Suprapubic skin (tissue), 4 donors: ENCODE data around the gene SEMA3F. TPM values are rescaled to one million over a fixed set of nuclear protein-coding genes. Genes with fewer than 3 reads are reported as not detected.

Experiments
- DNase-seq, 2 donors: peaks; one replicate each; pipeline ENCODE4 v3.0.0-alpha.2; 2019; ENCODE audit warnings: low spot score in 2 of 2
- H3K27ac ChIP-seq: fragments of 200-600 bp; sonication (generic); one replicate; pipeline ENCODE4 v1.5.1; 2019
- H3K27me3 ChIP-seq: fragments of 200-600 bp; sonication (generic); one replicate; pipeline ENCODE4 v1.5.1; 2019
- H3K36me3 ChIP-seq: fragments of 200-600 bp; sonication (generic); one replicate; pipeline ENCODE4 v1.5.1; 2019
- H3K4me1 ChIP-seq: fragments of 200-600 bp; sonication (generic); one replicate; pipeline ENCODE4 v1.5.1; 2019
- H3K4me3 ChIP-seq: fragments of 200-600 bp; sonication (generic); one replicate; pipeline ENCODE4 v1.5.1; 2019; ENCODE audit warnings: mild to moderate bottlenecking
- H3K9me3 ChIP-seq: fragments of 200-600 bp; sonication (generic); one replicate; pipeline ENCODE4 v1.5.1; 2019
- EP300 ChIP-seq: sonication (generic); formaldehyde crosslinking; IDR thresholded peaks from one replicate; pipeline ENCODE4 v1.6.1; 2017; ENCODE audit warnings: antibody characterized with exemption
- POLR2A ChIP-seq, 2 donors: fragments of 450-650 bp; IDR thresholded peaks; one replicate each; pipeline ENCODE4 v1.6.1; 2017; ENCODE audit warnings: antibody characterized with exemption in 2 of 2, mild to moderate bottlenecking in 2 of 2, moderate library complexity in 2 of 2
- POLR2AphosphoS5 ChIP-seq, 3 donors: sonication (generic); formaldehyde crosslinking; IDR thresholded peaks; one replicate each; pipeline ENCODE4 v1.6.1; 2017; ENCODE audit warnings: antibody characterized with exemption in 3 of 3
- WGBS: methylation state at CpG from one replicate; pipeline ENCODE4 v1.1.5; 2018; 5-methylcytosine and 5-hydroxymethylcytosine counted together
- total RNA-seq, 4 donors: library from RNA; depleted of rRNA; stranded (reverse); fragments of >200 nt; gene quantifications; one replicate each; pipeline ENCODE4 v1.1.0, GENCODE V29; 2016
- TF ChIP-seq, protein P1 (sequence below), 2 donors: fragments of 200-600 bp in 1 of 2; fragments of 450-650 bp in 1 of 2; sonication (generic) in 1 of 2; IDR thresholded peaks; one replicate each; pipeline ENCODE4 v1.5.1; 2016 to 2019; ENCODE audit warnings: antibody characterized with exemption in 2 of 2, mild to moderate bottlenecking in 1 of 2, moderate library complexity in 1 of 2

The SEMA3F gene
- total RNA-seq, 4 donors from 2014 or later = 123 to 188 (median 130) TPM

DNA sequence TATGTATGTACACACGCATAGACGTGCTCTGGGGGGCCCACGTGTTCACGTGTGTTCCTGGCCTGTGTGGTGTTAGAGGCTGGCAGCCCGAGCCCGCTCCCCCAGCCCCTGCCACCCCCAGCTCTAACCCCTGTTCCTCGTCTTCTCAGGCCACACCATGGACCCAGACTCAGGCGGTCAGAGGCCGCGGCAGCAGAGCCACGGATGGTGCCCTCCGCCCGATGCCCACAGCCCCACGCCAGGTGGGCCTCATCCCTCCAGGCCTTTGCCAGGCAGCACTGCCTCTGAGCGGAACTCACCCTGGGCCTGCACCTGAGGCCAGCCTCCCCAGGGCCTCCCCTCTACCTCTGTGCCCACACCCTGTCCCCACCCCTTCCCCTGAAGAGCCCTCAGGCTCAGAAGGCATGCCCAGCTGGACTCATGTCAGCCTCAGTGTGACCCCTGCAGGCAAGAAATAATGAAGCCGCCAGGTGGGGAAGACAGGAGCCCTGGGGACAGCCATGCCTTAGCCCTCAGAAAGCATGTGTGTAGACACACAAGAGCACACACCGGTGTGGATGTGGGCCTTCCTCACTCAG, 19.9 kb downstream of the SEMA3F start:
- WGBS = 90% methylated on average over 7 of the region's 17 CpGs
- H3K9me3 ChIP-seq = no peaks in the 10 kb centered on the region
- H3K27ac ChIP-seq = no peak overlapping the region
- DNase-seq = no peak
- H3K4me1 ChIP-seq = peaks cover 39% of the 10 kb centered on the region
- TF ChIP-seq, protein P1, sequence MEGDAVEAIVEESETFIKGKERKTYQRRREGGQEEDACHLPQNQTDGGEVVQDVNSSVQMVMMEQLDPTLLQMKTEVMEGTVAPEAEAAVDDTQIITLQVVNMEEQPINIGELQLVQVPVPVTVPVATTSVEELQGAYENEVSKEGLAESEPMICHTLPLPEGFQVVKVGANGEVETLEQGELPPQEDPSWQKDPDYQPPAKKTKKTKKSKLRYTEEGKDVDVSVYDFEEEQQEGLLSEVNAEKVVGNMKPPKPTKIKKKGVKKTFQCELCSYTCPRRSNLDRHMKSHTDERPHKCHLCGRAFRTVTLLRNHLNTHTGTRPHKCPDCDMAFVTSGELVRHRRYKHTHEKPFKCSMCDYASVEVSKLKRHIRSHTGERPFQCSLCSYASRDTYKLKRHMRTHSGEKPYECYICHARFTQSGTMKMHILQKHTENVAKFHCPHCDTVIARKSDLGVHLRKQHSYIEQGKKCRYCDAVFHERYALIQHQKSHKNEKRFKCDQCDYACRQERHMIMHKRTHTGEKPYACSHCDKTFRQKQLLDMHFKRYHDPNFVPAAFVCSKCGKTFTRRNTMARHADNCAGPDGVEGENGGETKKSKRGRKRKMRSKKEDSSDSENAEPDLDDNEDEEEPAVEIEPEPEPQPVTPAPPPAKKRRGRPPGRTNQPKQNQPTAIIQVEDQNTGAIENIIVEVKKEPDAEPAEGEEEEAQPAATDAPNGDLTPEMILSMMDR (IDR thresholded peaks at IDR 0.05) = no peak
- TF ChIP-seq EP300 = no peak
- TF ChIP-seq POLR2AphosphoS5 (IDR thresholded peaks at IDR 0.05) = no peak
- no peak overlapping the region for H3K4me3 ChIP-seq
- peaks cover 44% of the 10 kb centered on the region for H3K36me3 ChIP-seq
- no peaks in the 10 kb centered on the region for H3K27me3 ChIP-seq

DNA sequence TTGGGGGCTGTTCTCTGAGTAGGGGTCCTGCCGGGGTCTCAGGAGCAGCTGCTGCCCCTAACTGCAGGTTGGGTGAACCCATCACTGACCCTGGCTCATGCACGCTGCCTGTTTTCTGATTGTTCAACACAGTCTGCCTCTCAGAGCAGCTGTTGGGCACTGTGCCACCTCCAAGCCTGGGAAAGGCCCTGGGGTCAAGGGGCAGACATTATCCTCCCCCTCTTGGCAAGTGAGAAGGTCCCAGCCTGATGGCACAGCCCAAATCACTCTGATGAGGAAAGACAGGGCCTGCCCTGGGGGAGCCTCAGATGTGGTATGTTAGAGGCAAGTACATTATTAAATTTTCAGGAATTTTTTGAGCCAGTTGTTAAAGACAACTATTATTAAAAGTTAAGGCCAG, 22.2 kb downstream of the SEMA3F start:
- DNase-seq = no peak
- Histone ChIP-seq H3K36me3 (peaks cover 59% of the 10 kb centered on the region), H3K9me3 (no peaks in the 10 kb centered on the region), H3K4me3 (no peak overlapping the region), H3K27me3 (no peaks in the 10 kb centered on the region), H3K27ac (no peak overlapping the region), H3K4me1 (peaks cover 18% of the 10 kb centered on the region)
- TF ChIP-seq POLR2A (IDR thresholded peaks at IDR 0.05) (no peak), POLR2AphosphoS5 (IDR thresholded peaks at IDR 0.05) (no peak), EP300 (no peak)
- no CpG with 5 or more reads among the region's 2 CpGs for WGBS

DNA sequence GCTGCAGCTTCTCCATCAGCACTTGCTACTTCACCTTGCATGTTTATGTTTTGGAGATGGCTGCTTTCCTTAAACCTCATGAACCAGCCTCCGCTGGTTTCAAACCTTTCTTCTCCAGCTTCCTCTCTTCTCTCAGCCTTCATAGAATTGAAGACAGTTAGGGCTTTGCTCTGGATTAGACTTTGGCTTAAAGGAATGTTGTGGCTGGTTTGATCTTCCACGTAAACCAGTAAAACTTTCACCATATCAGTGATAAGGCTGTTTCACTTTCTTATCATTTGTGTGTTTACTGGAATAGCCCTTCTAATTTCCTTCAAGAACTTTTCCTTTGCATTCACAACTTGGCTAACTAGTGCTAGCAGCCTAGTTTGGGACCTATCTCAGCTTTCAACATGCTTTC, 24.6 kb downstream of the SEMA3F start:
- WGBS = 41% methylated on average over 2 of the region's 2 CpGs

DNA sequence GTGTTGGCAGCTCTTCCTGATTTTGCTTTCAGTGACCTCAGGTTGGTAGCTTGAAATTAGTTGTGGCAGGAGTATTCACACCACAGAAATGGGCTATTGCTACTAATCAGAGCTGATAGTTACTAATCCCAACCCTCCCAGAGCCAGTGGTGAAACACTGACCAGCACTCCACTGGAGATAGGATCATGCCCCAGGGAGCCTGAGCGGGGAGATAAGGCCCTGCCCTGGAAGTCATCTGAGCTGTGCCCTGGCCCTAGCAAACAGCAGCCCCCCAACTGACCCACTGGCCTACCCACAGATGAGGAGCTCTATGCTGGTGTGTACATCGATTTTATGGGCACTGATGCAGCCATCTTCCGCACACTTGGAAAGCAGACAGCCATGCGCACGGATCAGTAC, 26.9 kb downstream of the SEMA3F start:
- Histone ChIP-seq H3K4me3 (no peak overlapping the region), H3K36me3 (peaks cover 67% of the 10 kb centered on the region), H3K4me1 (peaks cover 5% of the 10 kb centered on the region), H3K27ac (no peak overlapping the region), H3K27me3 (no peaks in the 10 kb centered on the region), H3K9me3 (no peaks in the 10 kb centered on the region)
- TF ChIP-seq, protein P1 (IDR thresholded peaks at IDR 0.05) = no peak
- no peak for TF ChIP-seq POLR2AphosphoS5 (IDR thresholded peaks at IDR 0.05)
- no peak for TF ChIP-seq POLR2A (IDR thresholded peaks at IDR 0.05)
- TF ChIP-seq EP300 = no peak
- 95% methylated on average over 4 of the region's 5 CpGs for WGBS
- no peak for DNase-seq

More for the DNA sequence above, 24.6 kb downstream of the SEMA3F start:
- H3K4me3 ChIP-seq = no peak overlapping the region
- H3K36me3 ChIP-seq = peaks cover 62% of the 10 kb centered on the region
- no peaks in the 10 kb centered on the region for H3K9me3 ChIP-seq
- DNase-seq = no peak
- peaks cover 8% of the 10 kb centered on the region for H3K4me1 ChIP-seq
- TF ChIP-seq EP300 = no peak
- TF ChIP-seq POLR2AphosphoS5 (IDR thresholded peaks at IDR 0.05) = no peak
- TF ChIP-seq, protein P1 (IDR thresholded peaks at IDR 0.05) = no peak
- TF ChIP-seq POLR2A (IDR thresholded peaks at IDR 0.05) = no peak
- no peaks in the 10 kb centered on the region for H3K27me3 ChIP-seq
- no peak overlapping the region for H3K27ac ChIP-seq

GRCh38 chr3:50182533-50183099, 27.5 kb downstream of the SEMA3F start:
- Histone ChIP-seq H3K4me1 (peaks cover 5% of the 10 kb centered on the region), H3K27ac (no peak overlapping the region), H3K27me3 (no peaks in the 10 kb centered on the region), H3K36me3 (peaks cover 65% of the 10 kb centered on the region), H3K9me3 (no peaks in the 10 kb centered on the region), H3K4me3 (no peak overlapping the region)
- DNase-seq = no peak
- TF ChIP-seq EP300 (no peak), POLR2A (IDR thresholded peaks at IDR 0.05) (no peak), POLR2AphosphoS5 (IDR thresholded peaks at IDR 0.05) (no peak)
- TF ChIP-seq, protein P1 (IDR thresholded peaks at IDR 0.05) = no peak
- 88% methylated on average over 23 of the region's 26 CpGs for WGBS
